AG20443 (cell line): Measurements from ENCODE around the gene VWA3B.
"Not testable (repeated sequence)": the region's sequence is repeated elsewhere in the genome, so short reads cannot be mapped to it uniquely, and the experiment has no call there.

Source experiments
- DNase-seq: peaks from one replicate; pipeline ENCODE4 v3.0.0; 2012; ENCODE audit warnings: low spot score, mixed read lengths

VWA3B gene

GRCh38 chr2:98247383-98247782 lies 160.4 kb downstream of the VWA3B start:
- DNase-seq, result no peak

- DNase-seq, result no peak
Measured at GRCh38 chr2:98252038-98252773, 165.2 kb downstream of the VWA3B start.

- peak; percentile 54 for DNase-seq
Measured at GRCh38 chr2:98253461-98254070, 166.6 kb downstream of the VWA3B start.

GRCh38 chr2:98254504-98255059 lies 167.6 kb downstream of the VWA3B start:
- no peak for DNase-seq

- DNase-seq, result no peak
Measured at GRCh38 chr2:98258906-98259305, 171.9 kb downstream of the VWA3B start.

GRCh38 chr2:98263362-98263761 lies 176.4 kb downstream of the VWA3B start:
- no peak for DNase-seq

GRCh38 chr2:98268225-98268624 lies 181.3 kb downstream of the VWA3B start:
- not testable (repeated sequence) for DNase-seq

- peak; percentile 68 for DNase-seq
Measured at GRCh38 chr2:98269274-98269673, 182.3 kb downstream of the VWA3B start.

GRCh38 chr2:98269830-98270229 lies 182.9 kb downstream of the VWA3B start:
- DNase-seq, result no peak

- no peak for DNase-seq
Measured at GRCh38 chr2:98277162-98277859, 190.3 kb downstream of the VWA3B start.

GRCh38 chr2:98278074-98278473 lies 191.1 kb downstream of the VWA3B start:
- no peak for DNase-seq

- peak; percentile 62 for DNase-seq
Measured at GRCh38 chr2:98280376-98281102, 193.6 kb downstream of the VWA3B start.

- no peak for DNase-seq
Measured at GRCh38 chr2:98281607-98282006, 194.6 kb downstream of the VWA3B start.

- DNase-seq, result no peak
Measured at GRCh38 chr2:98282109-98282508, 195.1 kb downstream of the VWA3B start.

GRCh38 chr2:98293030-98293429 lies 206.1 kb downstream of the VWA3B start:
- DNase-seq, result no peak

- no peak for DNase-seq
Measured at GRCh38 chr2:98293931-98294687, 207.1 kb downstream of the VWA3B start.

GRCh38 chr2:98294711-98295110 lies 207.7 kb downstream of the VWA3B start:
- DNase-seq, result no peak

- no peak for DNase-seq
Measured at GRCh38 chr2:98295275-98295674, 208.3 kb downstream of the VWA3B start.

- DNase-seq, result no peak
Measured at GRCh38 chr2:98295721-98296414, 208.9 kb downstream of the VWA3B start.

- no peak for DNase-seq
Measured at GRCh38 chr2:98296440-98296839, 209.5 kb downstream of the VWA3B start.
